Measurements from ENCODE around the gene EYA4.

DNA sequence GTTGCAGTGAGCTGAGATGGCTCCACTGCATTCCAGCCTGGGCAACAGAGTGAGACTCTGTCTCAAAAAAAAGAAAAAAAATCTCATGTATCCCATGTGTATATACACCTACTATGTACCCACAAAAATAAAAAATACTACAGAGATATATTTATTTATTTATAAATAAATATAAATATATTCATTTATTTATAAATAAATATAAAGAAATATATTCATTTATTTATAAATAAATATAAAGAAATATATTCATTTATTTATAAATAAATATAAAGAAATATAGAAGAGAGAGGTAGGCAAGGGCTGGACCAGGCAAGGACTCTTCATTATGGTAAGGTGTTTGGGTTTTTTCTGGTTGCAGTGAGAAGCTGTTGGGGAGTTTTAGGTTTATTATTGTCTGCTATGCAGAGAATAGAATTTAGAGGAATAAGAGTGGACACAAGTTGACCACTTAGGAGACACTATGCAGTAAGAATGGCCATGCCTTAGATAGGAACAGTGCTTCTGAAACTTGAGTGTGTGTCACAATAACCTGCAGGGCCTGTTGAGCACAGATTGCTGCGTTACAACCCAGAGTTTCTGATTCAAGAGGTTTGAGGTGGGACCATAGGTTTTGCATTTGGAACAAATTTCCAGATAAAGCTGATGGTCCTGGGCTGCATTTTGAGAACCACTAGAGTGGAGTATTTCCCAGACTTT, 254.2 kb downstream of the EYA4 start:
- TF ChIP-seq CTCF (IDR thresholded peaks at IDR 0.05), result no peak
- no peak for TF ChIP-seq ZFX (IDR thresholded peaks at IDR 0.05; ENCODE audit: borderline replicate concordance)

Data from 22Rv1 (cell line).